Neural progenitor cell (in vitro differentiated cells): ENCODE measurements around the gene CELA1. TPM values are rescaled to one million over a fixed set of nuclear protein-coding genes. Genes with fewer than 3 reads are reported as not detected.
"Not testable (repeated sequence)": the region's sequence is repeated elsewhere in the genome, so short reads cannot be mapped to it uniquely, and the experiment has no call there.

ENCODE experiments used
- DNase-seq: peaks from one replicate; pipeline ENCODE4 v3.0.0-alpha.2; 2016; ENCODE audit warnings: low spot score
- H2AFZ ChIP-seq: fragments of 200-600 bp; sonication (generic); replicated peaks from 2 replicates; pipeline ENCODE4 v1.6.1; 2016; ENCODE audit warnings: antibody characterized with exemption
- H3F3A ChIP-seq: fragments of 200-600 bp; sonication (generic); 2 replicates; pipeline ENCODE4 v1.6.1; 2016; ENCODE audit warnings: antibody characterized with exemption, low read depth
- H3K27ac ChIP-seq: fragments of 200-600 bp; sonication (generic); 2 replicates; pipeline ENCODE4 v1.5.1; 2016; ENCODE audit warnings: mild to moderate bottlenecking
- H3K27me3 ChIP-seq: fragments of 200-600 bp; sonication (generic); 2 replicates; pipeline ENCODE4 v1.6.1; 2016; ENCODE audit warnings: mild to moderate bottlenecking, moderate library complexity
- H3K36me3 ChIP-seq: fragments of 200-600 bp; sonication (generic); 2 replicates; pipeline ENCODE4 v1.5.1; 2016
- H3K4me1 ChIP-seq: fragments of 200-600 bp; sonication (generic); 2 replicates; pipeline ENCODE4 v1.6.1; 2016; ENCODE audit warnings: mixed run types
- H3K4me2 ChIP-seq: fragments of 200-600 bp; sonication (generic); 2 replicates; pipeline ENCODE4 v1.6.1; 2016
- H3K4me3 ChIP-seq: fragments of 200-600 bp; sonication (generic); 2 replicates; pipeline ENCODE4 v1.5.1; 2016
- H3K79me2 ChIP-seq: fragments of 200-600 bp; sonication (generic); 2 replicates; pipeline ENCODE4 v1.6.1; 2016; ENCODE audit warnings: low read depth
- H3K9ac ChIP-seq: fragments of 200-600 bp; sonication (generic); 2 replicates; pipeline ENCODE4 v1.6.1; 2016
- H3K9me3 ChIP-seq: fragments of 200-600 bp; sonication (generic); 2 replicates; pipeline ENCODE4 v1.5.1; 2016; ENCODE audit warnings: low read depth
- H4K20me1 ChIP-seq: fragments of 200-600 bp; sonication (generic); 2 replicates; pipeline ENCODE4 v1.6.1; 2016; ENCODE audit warnings: low read depth
- H3K27ac Mint-ChIP-seq: 3 replicates; pipeline ENCODE4 v1.8.0; 2021; ENCODE audit warnings: mixed read lengths
- H3K27me3 Mint-ChIP-seq: 2 replicates; pipeline ENCODE4 v1.8.0; 2022; ENCODE audit warnings: low read depth, mild to moderate bottlenecking, inconsistent platforms, moderate library complexity, mixed read lengths; ENCODE audit not compliant: insufficient read depth
- H3K36me3 Mint-ChIP-seq: 3 replicates; pipeline ENCODE4 v1.8.0; 2021; ENCODE audit warnings: mixed read lengths
- H3K4me1 Mint-ChIP-seq: 3 replicates; pipeline ENCODE4 v1.8.0; 2021; ENCODE audit warnings: mixed read lengths
- H3K4me3 Mint-ChIP-seq: 3 replicates; pipeline ENCODE4 v1.8.0; 2021; ENCODE audit warnings: mild to moderate bottlenecking, moderate library complexity, mixed read lengths
- H3K9me3 Mint-ChIP-seq: 3 replicates; pipeline ENCODE4 v1.8.0; 2020; ENCODE audit warnings: mixed read lengths
- EZH2 ChIP-seq: fragments of 200-600 bp; sonication (generic); IDR thresholded peaks from 2 replicates; pipeline ENCODE4 v1.6.1; 2017; ENCODE audit warnings: antibody characterized with exemption, mild to moderate bottlenecking, moderate library complexity
- EZH2phosphoT487 ChIP-seq: fragments of 200-600 bp; sonication (generic); IDR thresholded peaks from 2 replicates; pipeline ENCODE4 v1.6.1; 2017; ENCODE audit warnings: antibody characterized with exemption
- total RNA-seq: library from RNA; depleted of rRNA; stranded (reverse); fragments of >200 nt; gene quantifications from 2 replicates; pipeline ENCODE4 v1.2.3, GENCODE V29; 2015; ENCODE audit warnings: low replicate concordance
- TF ChIP-seq, protein P1 (sequence below): fragments of 200-600 bp; sonication (generic); IDR thresholded peaks from 2 replicates; pipeline ENCODE4 v1.5.1; 2017; ENCODE audit warnings: antibody characterized with exemption, mild to moderate bottlenecking

CELA1 gene
- total RNA-seq, 1 donor from 2014 or later = not detected

DNA sequence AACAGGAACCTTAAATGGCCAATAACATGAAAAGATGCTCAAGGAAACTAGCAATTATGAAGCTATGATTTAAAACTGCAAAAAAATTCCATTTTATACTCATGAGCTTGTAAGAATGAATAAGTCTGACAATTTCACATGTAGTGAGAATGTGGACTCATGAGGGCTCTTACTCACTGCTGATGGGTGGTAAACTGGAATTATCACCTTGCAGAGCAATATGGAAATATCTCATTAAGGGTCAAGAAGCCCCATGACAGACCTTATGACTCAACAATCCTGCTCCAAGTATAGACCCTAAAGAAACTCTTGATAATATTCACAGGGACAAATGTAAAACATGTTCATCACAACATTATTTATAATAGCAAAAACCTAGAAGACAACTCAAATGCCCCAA lies 52.8 kb downstream of the CELA1 start:
- no peaks in the 10 kb centered on the region for H3K9me3 Mint-ChIP-seq
- no peak overlapping the region for H3K4me2 ChIP-seq

DNA sequence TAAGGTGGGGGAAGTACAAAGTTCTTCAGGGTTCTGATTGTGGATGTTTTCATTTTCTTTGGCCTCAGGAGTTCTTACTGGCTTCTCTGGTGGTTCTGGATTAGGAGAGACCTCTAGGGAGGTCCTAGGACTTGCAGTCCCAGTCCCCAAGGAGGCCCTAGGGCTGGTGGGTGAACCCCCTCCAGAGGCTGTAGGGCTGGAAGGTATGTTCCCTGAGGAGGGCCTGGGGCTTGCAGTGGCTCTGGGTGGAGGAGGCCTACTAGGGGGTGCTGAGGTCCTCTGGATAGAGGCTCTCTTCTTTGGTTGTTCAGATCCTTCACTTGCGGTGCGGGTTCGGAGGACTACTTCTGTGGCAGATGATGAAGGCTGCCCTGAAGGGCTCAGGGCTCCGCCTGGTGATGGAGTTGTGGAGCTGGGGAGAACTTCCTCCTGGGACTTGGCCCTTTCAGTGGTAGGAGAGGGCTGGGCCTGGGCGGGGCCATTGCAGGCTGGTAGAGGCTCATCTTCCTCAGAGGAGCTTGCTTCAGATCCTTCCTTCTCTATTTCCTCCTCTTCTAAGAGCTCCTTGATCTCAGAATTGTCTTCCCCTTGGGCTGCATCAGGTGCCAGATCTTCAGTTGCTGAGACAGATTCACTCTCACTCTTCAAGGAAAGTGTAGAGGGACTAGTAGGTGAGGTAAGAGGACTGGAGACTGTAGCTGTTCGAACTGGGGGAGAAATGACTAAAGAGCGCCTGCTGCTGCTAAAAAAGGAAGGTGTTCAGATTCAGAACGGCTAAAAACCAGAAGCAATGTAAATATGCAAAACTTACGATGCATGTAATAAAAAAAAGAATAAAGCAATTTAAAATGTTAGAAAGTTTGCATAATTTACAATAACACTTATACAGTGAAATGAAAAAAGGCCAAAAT lies 54.6 kb downstream of the CELA1 start:
- not testable (repeated sequence) for H3K27ac ChIP-seq, H3K36me3 Mint-ChIP-seq, H3K27me3 ChIP-seq, H3K9me3 Mint-ChIP-seq, H3K79me2 ChIP-seq, H3K27me3 Mint-ChIP-seq, DNase-seq, H3K4me1 Mint-ChIP-seq, H3K4me3 Mint-ChIP-seq, H3K4me2 ChIP-seq, H3F3A ChIP-seq, H3K36me3 ChIP-seq, H3K4me1 ChIP-seq, H3K9ac ChIP-seq, H4K20me1 ChIP-seq, H3K4me3 ChIP-seq, H3K9me3 ChIP-seq
- peak overlapping the region; percentile 43 for H3K27ac Mint-ChIP-seq
- peak overlapping the region; percentile 82 for H2AFZ ChIP-seq

More for the DNA sequence above, 52.8 kb downstream of the CELA1 start:
- Histone ChIP-seq H3K79me2 (no peaks in the 10 kb centered on the region), H3K4me1 (peaks cover 13% of the 10 kb centered on the region), H3K27me3 (no peaks in the 10 kb centered on the region), H3K27ac (no peak overlapping the region), H3K9ac (no peak overlapping the region), H2AFZ (no peak overlapping the region), H3K36me3 (no peaks in the 10 kb centered on the region), H3K9me3 (no peaks in the 10 kb centered on the region), H3K4me3 (no peak overlapping the region), H4K20me1 (no peaks in the 10 kb centered on the region), H3F3A (peaks cover 5% of the 10 kb centered on the region)
- H3K27me3 Mint-ChIP-seq = peaks cover 5% of the 10 kb centered on the region
- H3K4me1 Mint-ChIP-seq = peaks cover 6% of the 10 kb centered on the region
- DNase-seq = no peak
- no peaks in the 10 kb centered on the region for H3K36me3 Mint-ChIP-seq
- no peak overlapping the region for H3K27ac Mint-ChIP-seq
- TF ChIP-seq EZH2phosphoT487 = no peak
- TF ChIP-seq EZH2 = no peak
- TF ChIP-seq, protein P1, sequence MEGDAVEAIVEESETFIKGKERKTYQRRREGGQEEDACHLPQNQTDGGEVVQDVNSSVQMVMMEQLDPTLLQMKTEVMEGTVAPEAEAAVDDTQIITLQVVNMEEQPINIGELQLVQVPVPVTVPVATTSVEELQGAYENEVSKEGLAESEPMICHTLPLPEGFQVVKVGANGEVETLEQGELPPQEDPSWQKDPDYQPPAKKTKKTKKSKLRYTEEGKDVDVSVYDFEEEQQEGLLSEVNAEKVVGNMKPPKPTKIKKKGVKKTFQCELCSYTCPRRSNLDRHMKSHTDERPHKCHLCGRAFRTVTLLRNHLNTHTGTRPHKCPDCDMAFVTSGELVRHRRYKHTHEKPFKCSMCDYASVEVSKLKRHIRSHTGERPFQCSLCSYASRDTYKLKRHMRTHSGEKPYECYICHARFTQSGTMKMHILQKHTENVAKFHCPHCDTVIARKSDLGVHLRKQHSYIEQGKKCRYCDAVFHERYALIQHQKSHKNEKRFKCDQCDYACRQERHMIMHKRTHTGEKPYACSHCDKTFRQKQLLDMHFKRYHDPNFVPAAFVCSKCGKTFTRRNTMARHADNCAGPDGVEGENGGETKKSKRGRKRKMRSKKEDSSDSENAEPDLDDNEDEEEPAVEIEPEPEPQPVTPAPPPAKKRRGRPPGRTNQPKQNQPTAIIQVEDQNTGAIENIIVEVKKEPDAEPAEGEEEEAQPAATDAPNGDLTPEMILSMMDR = no peak
- H3K4me3 Mint-ChIP-seq = no peak overlapping the region

DNA sequence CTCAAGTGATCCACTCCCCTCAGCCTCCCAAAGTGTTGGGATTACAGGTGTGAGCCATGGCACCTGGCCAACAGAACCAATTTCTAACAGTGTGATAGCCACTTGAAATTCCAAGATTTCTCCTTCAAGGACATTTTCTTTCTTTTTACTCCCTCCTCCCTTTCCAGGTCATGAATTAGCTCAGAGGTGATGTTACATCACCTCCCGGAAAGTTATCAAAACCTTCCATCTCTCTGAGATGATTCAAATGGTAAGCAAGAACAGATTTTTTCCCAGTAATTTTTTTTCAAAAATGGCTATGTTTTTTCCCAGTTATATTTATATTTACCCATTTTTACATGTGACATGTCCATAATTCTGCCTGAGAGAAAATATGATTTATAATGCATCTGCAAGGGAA lies 60.6 kb downstream of the CELA1 start:
- Histone ChIP-seq H2AFZ (no peak overlapping the region), H3K9me3 (no peaks in the 10 kb centered on the region), H3K4me1 (no peaks in the 10 kb centered on the region), H3K27ac (no peak overlapping the region), H3K9ac (no peak overlapping the region), H4K20me1 (no peaks in the 10 kb centered on the region), H3K4me3 (no peak overlapping the region), H3K36me3 (no peaks in the 10 kb centered on the region), H3K27me3 (no peaks in the 10 kb centered on the region), H3K4me2 (no peak overlapping the region), H3K79me2 (no peaks in the 10 kb centered on the region), H3F3A (no peaks in the 10 kb centered on the region)
- no peaks in the 10 kb centered on the region for H3K9me3 Mint-ChIP-seq
- H3K36me3 Mint-ChIP-seq = no peaks in the 10 kb centered on the region
- H3K27me3 Mint-ChIP-seq = peaks cover 6% of the 10 kb centered on the region
- H3K4me3 Mint-ChIP-seq = no peak overlapping the region
- no peak overlapping the region for H3K27ac Mint-ChIP-seq
- no peak for TF ChIP-seq EZH2
- TF ChIP-seq, protein P1 = no peak
- no peak for TF ChIP-seq EZH2phosphoT487
- H3K4me1 Mint-ChIP-seq = no peaks in the 10 kb centered on the region
- no peak for DNase-seq
